HEK293T (cell line): Measurements from ENCODE around the gene GAL3ST2.

Experiments used
- CTCF ChIA-PET: fragments of 350-600 bp; formaldehyde crosslinking; extraction: SDS; loops from one replicate; lab custom pipeline; 2021; ENCODE audit warnings: antibody characterized with exemption, inconsistent platforms; lab: Yijun Ruan, JAX
- POLR2A ChIA-PET: fragments of 350-600 bp; formaldehyde crosslinking; extraction: SDS; loops from one replicate; lab custom pipeline; 2020; ENCODE audit warnings: antibody characterized with exemption, inconsistent platforms; lab: Yijun Ruan, JAX
- DNase-seq: peaks from one replicate; pipeline ENCODE4 v3.0.0; 2012; ENCODE audit warnings: mixed read lengths; ENCODE audit errors: extremely low spot score
- ARNT ChIP-seq: fragments of 450-650 bp; IDR thresholded peaks from 2 replicates; pipeline ENCODE4 v1.6.1; 2017; ENCODE audit warnings: mild to moderate bottlenecking
- BHLHE40 ChIP-seq: fragments of 450-650 bp; IDR thresholded peaks from 2 replicates; pipeline ENCODE4 v1.6.1; 2016; ENCODE audit warnings: mild to moderate bottlenecking, moderate library complexity, borderline replicate concordance
- CTBP1 ChIP-seq: fragments of 450-650 bp; IDR thresholded peaks from 2 replicates; pipeline ENCODE4 v1.6.1; 2016; ENCODE audit warnings: borderline replicate concordance
- ELF4 ChIP-seq: fragments of 450-650 bp; IDR thresholded peaks from 2 replicates; pipeline ENCODE4 v1.6.1; 2017; ENCODE audit warnings: antibody characterized with exemption
- FOXA1 ChIP-seq: fragments of 450-650 bp; IDR thresholded peaks from 2 replicates; pipeline ENCODE4 v1.6.1; 2016; ENCODE audit warnings: mild to moderate bottlenecking
- FOXK2 ChIP-seq: fragments of 450-650 bp; IDR thresholded peaks from 2 replicates; pipeline ENCODE4 v1.6.1; 2016; ENCODE audit warnings: mild to moderate bottlenecking
- FOXM1 ChIP-seq: fragments of 450-650 bp; IDR thresholded peaks from 2 replicates; pipeline ENCODE4 v1.6.1; 2017; ENCODE audit warnings: mild to moderate bottlenecking, borderline replicate concordance
- HDGF ChIP-seq: fragments of 450-650 bp; IDR thresholded peaks from 2 replicates; pipeline ENCODE4 v1.6.1; 2017; ENCODE audit warnings: antibody characterized with exemption, borderline replicate concordance
- L3MBTL2 ChIP-seq: fragments of 450-650 bp; conservative IDR thresholded peaks from 2 replicates; pipeline ENCODE4 v1.6.1; 2016; ENCODE audit warnings: mild to moderate bottlenecking
- LEF1 ChIP-seq: fragments of 450-650 bp; IDR thresholded peaks from 2 replicates; pipeline ENCODE4 v1.6.1; 2017; ENCODE audit warnings: mild to moderate bottlenecking, borderline replicate concordance
- NFRKB ChIP-seq: fragments of 450-650 bp; IDR thresholded peaks from 2 replicates; pipeline ENCODE4 v1.6.1; 2016; ENCODE audit warnings: mild to moderate bottlenecking, moderate library complexity
- PKNOX1 ChIP-seq: fragments of 450-650 bp; IDR thresholded peaks from 2 replicates; pipeline ENCODE4 v1.6.1; 2016
- SP1 ChIP-seq: fragments of 450-650 bp; IDR thresholded peaks from 2 replicates; pipeline ENCODE4 v1.6.1; 2017
- SUZ12 ChIP-seq: fragments of 450-650 bp; IDR thresholded peaks from 2 replicates; pipeline ENCODE4 v1.6.1; 2016; ENCODE audit warnings: mild to moderate bottlenecking
- TARDBP ChIP-seq: fragments of 450-650 bp; IDR thresholded peaks from 2 replicates; pipeline ENCODE4 v1.6.1; 2016
- ZNF384 ChIP-seq: fragments of 450-650 bp; IDR thresholded peaks from 2 replicates; pipeline ENCODE4 v1.6.1; 2016

The GAL3ST2 gene

DNA sequence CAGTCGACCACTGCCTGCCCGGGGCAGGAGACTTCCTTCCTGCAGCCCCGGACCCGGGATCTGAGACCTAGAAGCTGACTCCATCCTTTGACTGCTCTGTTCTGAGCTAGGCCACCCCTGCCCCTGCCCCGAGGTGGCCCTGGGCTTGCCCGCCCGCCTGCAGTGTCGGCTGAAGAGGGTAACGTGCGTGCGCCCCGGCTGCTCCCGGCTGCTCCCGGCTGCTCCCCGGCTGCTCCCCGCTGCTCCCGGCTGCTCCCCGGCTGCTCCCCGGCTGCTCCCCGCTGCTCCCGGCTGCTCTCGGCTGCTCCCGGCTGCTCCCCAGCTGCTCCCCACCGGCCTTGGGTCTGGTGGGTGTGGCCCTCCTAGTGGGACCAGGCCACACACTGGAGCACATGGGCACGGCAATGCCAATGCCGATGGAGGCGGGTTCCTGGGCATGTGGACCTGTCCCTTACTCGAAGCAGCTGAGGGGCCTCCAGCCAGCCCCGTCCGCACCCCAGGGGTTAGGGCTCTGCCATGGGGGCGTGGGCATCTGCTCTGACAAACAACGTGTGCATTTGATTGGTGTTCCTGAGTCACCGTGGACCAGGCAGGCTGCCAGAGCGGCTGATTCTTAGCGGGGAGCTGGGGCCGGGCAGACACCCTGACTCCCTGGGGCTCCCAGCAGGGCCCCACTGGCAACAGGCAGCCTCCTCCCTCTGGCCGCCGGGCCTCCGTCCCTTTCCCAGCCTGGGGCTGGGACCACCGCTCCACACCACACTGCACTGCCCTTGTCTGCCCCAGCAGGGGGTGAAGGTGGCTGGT lies 2.0 kb upstream of the GAL3ST2 start:
- ChIA-PET CTCF (no interaction called here), POLR2A (no interaction called here)
- no peak for TF ChIP-seq FOXM1
- no peak for TF ChIP-seq ZNF384
- TF ChIP-seq HDGF: no peak
- no peak for TF ChIP-seq BHLHE40
- TF ChIP-seq ARNT: no peak
- no peak for TF ChIP-seq L3MBTL2
- TF ChIP-seq NFRKB: no peak
- TF ChIP-seq CTBP1: no peak
- TF ChIP-seq SP1: no peak
- TF ChIP-seq TARDBP: no peak
- no peak for TF ChIP-seq ELF4
- TF ChIP-seq FOXA1: no peak
- no peak for TF ChIP-seq FOXK2
- DNase-seq: no peak

DNA sequence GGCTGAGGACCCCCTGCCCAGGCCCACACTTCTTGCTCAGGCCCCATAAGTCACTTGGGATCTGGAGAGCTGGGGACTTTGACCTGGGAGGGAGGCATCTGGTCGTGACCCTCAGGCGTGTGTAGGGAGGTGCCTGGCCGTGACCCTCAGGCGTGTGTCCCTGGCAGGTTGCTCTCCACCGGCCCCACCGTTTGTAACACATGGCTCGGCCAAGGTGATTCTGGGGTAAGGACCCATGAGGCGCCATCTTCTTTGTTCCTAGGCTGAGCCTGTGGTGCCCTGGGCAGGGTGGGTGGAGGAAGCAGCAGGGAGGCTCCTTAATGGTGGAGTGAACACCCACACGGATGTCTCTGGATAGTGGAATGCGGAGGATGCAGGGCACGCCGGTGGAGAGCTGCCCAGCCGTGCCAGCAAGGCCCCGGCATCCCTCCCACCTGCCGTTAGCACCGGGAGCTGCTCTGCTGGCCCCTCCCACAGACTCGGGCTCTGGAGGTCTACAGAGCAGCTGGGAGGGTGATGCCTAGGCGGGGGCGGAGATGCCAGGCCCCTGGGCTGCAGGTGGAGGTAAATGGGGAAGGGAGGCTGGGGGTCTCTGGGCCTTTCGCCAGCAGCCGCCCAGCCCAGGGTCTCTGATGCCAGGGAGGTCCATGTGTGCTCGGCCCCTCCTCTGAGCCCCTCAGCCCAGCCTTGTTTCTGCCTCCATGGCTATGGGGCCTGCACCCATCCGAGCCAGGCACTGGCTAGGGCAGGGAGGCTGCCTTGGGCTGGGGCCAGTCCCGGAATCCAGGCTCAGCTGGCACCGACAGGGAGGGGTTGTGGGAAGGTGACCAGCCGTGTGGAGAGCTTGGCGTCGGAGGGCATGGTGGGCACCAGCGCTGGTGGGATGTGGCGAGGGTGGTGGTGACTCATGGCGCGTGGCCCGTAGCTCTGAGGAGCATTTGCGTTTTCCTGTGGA lies 1.1 kb upstream of the GAL3ST2 start:
- DNase-seq: no peak
- TF ChIP-seq TARDBP (no peak), FOXA1 (no peak), NFRKB (no peak), FOXK2 (no peak), BHLHE40 (no peak), L3MBTL2 (no peak), LEF1 (no peak), FOXM1 (no peak), ELF4 (no peak), ZNF384 (no peak), CTBP1 (no peak), ARNT (no peak), SP1 (no peak), HDGF (no peak), SUZ12 (no peak), PKNOX1 (no peak)
- POLR2A ChIA-PET: no interaction called here
- CTCF ChIA-PET: no interaction called here

DNA sequence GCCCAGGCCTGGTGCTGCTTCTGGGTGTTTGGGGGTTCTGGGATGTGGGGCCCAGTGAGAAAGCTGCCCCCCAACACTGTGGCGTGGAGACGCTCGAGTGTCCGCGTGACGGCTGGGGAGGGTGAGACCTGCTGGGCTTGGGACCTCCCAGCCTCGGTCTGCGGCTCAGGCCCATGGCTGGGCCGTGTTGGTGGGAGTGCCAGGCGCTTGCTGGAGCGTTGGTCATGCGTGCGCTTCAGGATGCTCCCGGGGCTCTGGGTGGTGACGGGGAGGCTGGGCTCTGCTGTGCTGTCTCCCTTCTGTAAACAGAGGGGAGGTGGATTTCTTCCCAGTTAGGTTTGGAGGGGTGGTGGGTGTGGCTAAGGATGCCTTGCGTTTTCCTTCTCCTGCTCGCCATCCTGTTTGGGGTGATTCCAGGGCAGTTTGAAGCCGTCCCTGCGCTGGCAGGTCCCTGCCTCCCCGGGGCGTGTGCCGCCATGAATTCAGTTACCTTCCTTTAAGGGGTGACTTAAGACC lies 606 bp downstream of the GAL3ST2 start:
- ChIA-PET CTCF (no interaction called here), POLR2A (no interaction called here)
- no peak for DNase-seq
- TF ChIP-seq TARDBP: no peak
- TF ChIP-seq SP1: no peak
- no peak for TF ChIP-seq ARNT
- no peak for TF ChIP-seq ZNF384
- no peak for TF ChIP-seq LEF1
- no peak for TF ChIP-seq PKNOX1
- TF ChIP-seq NFRKB: no peak
- no peak for TF ChIP-seq CTBP1
- no peak for TF ChIP-seq FOXA1
- no peak for TF ChIP-seq SUZ12
- no peak for TF ChIP-seq ELF4
- TF ChIP-seq FOXM1: no peak
- no peak for TF ChIP-seq L3MBTL2
- no peak for TF ChIP-seq BHLHE40
- TF ChIP-seq HDGF: no peak
- TF ChIP-seq FOXK2: no peak

DNA sequence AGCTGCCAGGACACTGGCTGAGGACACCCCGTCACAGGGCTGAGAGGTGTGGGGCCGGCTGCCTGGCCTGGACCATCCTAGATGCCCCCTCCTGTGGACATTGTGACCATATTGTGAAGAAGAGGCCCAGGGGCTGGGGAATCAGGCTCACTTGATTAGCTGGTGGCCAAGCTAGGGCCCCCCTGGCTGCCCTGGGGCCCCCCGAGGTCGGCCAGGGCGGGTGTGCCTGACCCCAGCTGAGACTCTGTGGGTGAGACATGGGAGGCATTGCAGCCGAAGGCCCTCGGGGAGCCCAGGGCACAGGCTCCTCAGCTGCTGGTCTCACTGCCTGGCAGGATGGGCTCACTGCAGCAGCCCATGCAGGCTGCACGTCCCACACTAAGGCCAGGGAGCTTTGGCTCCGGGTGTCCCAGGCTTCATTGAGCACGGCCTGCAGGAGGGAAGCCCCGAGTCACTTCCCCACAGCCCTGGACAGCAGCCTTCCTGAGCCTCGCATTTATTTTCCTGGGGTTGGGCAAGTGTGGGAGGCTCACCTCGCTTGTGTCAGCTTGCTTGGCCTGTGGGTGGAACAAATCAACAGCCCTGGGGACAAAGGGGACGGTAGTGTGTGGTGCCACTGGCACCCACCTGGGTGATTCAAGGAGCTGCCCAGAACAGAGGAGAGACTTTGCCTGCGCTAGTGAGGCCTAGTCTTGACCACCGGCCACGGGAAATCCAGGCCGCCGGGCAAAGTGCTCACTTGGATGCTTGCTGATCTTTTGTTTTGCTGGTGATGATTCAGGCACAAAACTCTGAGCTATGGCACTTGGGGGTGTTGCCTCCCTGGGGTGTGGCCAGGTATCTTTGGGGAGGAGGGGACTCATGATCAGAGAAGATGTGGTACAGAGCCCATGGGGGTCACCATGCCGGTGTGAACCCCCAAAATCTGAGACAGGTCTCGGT lies 1.3 kb downstream of the GAL3ST2 start:
- TF ChIP-seq ELF4: no peak
- no peak for TF ChIP-seq BHLHE40
- TF ChIP-seq TARDBP: no peak
- no peak for TF ChIP-seq FOXA1
- no peak for TF ChIP-seq HDGF
- TF ChIP-seq ZNF384: no peak
- no peak for TF ChIP-seq LEF1
- no peak for TF ChIP-seq ARNT
- no peak for TF ChIP-seq SP1
- TF ChIP-seq FOXM1: no peak
- TF ChIP-seq SUZ12: no peak
- no peak for TF ChIP-seq PKNOX1
- TF ChIP-seq CTBP1: no peak
- no peak for TF ChIP-seq FOXK2
- ChIA-PET CTCF (no interaction called here), POLR2A (no interaction called here)
- no peak for DNase-seq
